Skeletal muscle satellite cell (primary cell): Measurements from ENCODE around the gene CSRP1.

Experiments
- H3K27me3 ChIP-seq: 2 replicates; pipeline ENCODE4 v1.7.0; 2013; ENCODE audit warnings: low read length; ENCODE audit not compliant: control insufficient read depth, insufficient read depth
- H3K36me3 ChIP-seq: 2 replicates; pipeline ENCODE4 v1.7.0; 2013; ENCODE audit warnings: mild to moderate bottlenecking, control low read depth, low read length; ENCODE audit not compliant: insufficient read depth
- H3K4me1 ChIP-seq: 2 replicates; pipeline ENCODE4 v1.7.0; 2013; ENCODE audit warnings: low read length; ENCODE audit not compliant: control insufficient read depth, insufficient read depth
- H3K4me2 ChIP-seq: 2 replicates; pipeline ENCODE4 v1.7.0; 2013; ENCODE audit warnings: mild to moderate bottlenecking, low read length
- H3K4me3 ChIP-seq: 2 replicates; pipeline ENCODE4 v1.7.0; 2013; ENCODE audit warnings: low read length
- H3K9ac ChIP-seq: 2 replicates; pipeline ENCODE4 v1.7.0; 2013; ENCODE audit warnings: mild to moderate bottlenecking, low read depth, low read length, moderate library complexity
- H3K9me3 ChIP-seq: replicated peaks from 2 replicates; pipeline ENCODE4 v1.7.0; 2013; ENCODE audit warnings: mild to moderate bottlenecking, control low read depth, low read length

The CSRP1 gene

DNA sequence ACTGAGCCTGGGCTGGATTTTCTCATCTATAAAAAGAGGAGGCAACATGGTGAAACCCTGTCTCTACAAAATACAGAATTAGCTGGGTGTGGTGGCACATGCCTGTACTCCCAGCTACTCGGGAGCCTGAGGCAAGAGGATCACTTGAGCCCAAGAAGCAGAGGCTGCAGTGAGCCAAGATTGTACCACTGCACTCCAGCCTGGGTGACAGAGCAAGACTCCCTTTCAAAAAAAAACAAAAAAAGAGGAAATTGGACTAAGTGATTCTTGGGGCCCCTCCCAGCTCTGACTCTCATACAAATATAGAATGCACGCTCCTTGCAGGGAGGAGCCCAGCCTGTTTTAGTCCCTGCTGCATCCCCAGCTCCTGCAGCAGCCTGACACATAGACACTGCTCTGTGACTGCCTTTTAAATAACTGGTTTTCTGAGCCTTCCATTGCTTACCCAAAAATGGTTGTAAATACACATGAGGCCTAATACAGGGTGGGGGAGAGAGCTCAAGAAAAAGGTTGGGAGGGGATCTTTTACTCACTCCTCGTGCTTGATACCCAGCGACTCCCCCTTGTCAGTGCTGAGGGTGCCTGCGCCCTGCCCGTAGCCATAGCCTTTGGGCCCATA is 17.2 kb downstream of the CSRP1 start:
- peak overlapping the region; percentile 52 for H3K9ac ChIP-seq
- H3K4me3 ChIP-seq, result no peak overlapping the region
- peaks cover 87% of the 10 kb centered on the region for H3K36me3 ChIP-seq
- H3K9me3 ChIP-seq, result no peaks in the 10 kb centered on the region
- peak overlapping the region; percentile 56 for H3K4me2 ChIP-seq
- no peaks in the 10 kb centered on the region for H3K27me3 ChIP-seq
- H3K4me1 ChIP-seq, result peaks cover 46% of the 10 kb centered on the region

- Histone ChIP-seq H3K27me3 (no peaks in the 10 kb centered on the region), H3K36me3 (peaks cover 87% of the 10 kb centered on the region), H3K4me3 (no peak overlapping the region), H3K4me1 (peaks cover 46% of the 10 kb centered on the region), H3K4me2 (peak overlapping the region; percentile 56), H3K9ac (peak overlapping the region; percentile 52), H3K9me3 (no peaks in the 10 kb centered on the region)
Measured at GRCh38 chr1:201488830-201489589, 17.9 kb downstream of the CSRP1 start.

DNA sequence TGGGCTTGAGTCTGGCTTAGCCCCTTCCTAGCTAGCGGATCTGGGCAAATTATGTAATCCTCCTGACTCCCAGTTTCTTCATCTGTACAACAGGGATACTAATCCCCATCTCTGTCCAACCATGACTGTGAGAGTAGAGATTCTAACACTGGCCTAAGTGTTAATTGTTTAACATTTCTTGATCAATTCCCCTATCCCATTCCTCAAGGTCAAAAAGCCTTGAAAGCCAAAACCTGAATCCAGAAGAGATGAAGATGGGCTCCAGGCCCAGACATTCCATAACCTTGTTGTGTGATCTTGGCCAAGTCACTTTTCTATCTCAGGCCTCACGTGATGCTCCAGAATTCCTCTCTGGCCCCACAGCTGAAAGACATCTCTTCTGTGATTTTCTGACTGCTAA is 19.2 kb downstream of the CSRP1 start:
- peaks cover 46% of the 10 kb centered on the region for H3K4me1 ChIP-seq
- no peak overlapping the region for H3K9ac ChIP-seq
- no peaks in the 10 kb centered on the region for H3K27me3 ChIP-seq
- H3K9me3 ChIP-seq, result no peaks in the 10 kb centered on the region
- H3K4me2 ChIP-seq, result no peak overlapping the region
- H3K4me3 ChIP-seq, result no peak overlapping the region
- peaks cover 85% of the 10 kb centered on the region for H3K36me3 ChIP-seq

- Histone ChIP-seq H3K9me3 (no peaks in the 10 kb centered on the region), H3K4me2 (no peak overlapping the region), H3K27me3 (no peaks in the 10 kb centered on the region), H3K4me1 (peaks cover 38% of the 10 kb centered on the region), H3K36me3 (peaks cover 74% of the 10 kb centered on the region), H3K9ac (peak overlapping the region; percentile 25), H3K4me3 (no peak overlapping the region)
Measured at GRCh38 chr1:201486187-201486586, 20.7 kb downstream of the CSRP1 start.

DNA sequence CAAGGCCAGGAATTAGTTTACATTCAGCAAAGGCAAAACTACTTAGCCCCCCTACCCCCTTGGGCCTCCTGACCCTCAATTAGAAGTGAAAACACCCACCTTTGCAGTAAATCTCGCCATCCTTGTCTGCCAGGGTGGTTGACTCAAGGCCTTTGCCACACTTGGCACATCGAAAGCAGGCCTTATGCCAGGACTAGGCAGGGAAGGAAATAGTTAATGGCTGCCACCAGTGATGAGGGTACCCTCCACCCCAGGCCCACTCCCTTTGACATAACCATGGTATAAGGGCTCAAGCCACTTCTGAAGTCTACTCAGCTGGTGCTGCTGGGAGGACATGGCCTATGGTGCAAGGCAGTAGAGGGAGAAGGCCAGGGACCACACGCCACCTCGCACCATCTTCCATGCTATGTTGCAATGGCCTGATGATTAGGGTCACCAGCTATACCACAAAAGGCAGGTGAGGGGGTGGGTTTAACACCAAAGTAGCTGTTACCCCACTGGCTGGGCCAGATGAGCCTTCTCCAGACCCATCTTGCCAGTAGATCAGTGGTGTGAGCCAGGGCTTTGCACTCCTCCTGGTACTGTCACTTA is 21.6 kb downstream of the CSRP1 start:
- H3K9ac ChIP-seq, result no peak overlapping the region
- peaks cover 71% of the 10 kb centered on the region for H3K36me3 ChIP-seq
- peaks cover 39% of the 10 kb centered on the region for H3K4me1 ChIP-seq
- no peak overlapping the region for H3K4me3 ChIP-seq
- H3K9me3 ChIP-seq, result no peaks in the 10 kb centered on the region
- H3K4me2 ChIP-seq, result no peak overlapping the region
- H3K27me3 ChIP-seq, result no peaks in the 10 kb centered on the region

DNA sequence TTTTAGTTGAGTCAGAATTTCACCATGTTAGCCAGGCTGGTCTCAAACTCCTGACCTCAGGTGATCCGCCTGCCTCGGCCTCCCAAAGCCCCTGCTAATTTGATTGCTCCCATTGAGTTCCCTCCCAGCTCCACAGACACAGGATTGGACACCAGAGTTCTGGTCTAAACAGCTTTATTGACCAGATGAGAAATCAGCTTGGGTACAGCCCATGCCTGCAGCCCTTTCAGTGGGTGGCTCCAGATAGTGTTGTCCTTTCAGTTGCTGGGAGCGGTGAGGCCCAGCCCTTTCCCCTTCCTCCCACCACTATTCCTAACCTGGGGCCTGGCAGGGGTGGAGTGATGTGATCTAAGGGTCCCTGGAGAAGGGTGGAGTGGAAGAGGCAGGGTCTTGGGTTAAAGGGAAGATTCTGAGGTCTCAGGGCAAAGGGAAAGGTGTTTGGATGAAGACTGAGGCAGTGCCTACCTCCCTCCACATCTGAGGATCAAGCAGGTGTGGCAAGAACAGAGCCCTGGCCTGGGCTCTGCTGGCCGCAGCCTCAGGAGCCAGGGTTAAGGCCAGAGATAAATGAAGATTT is 23.5 kb downstream of the CSRP1 start:
- H3K4me3 ChIP-seq, result no peak overlapping the region
- H3K9me3 ChIP-seq, result no peaks in the 10 kb centered on the region
- H3K27me3 ChIP-seq, result no peaks in the 10 kb centered on the region
- peaks cover 22% of the 10 kb centered on the region for H3K4me1 ChIP-seq
- peaks cover 59% of the 10 kb centered on the region for H3K36me3 ChIP-seq
- no peak overlapping the region for H3K4me2 ChIP-seq
- no peak overlapping the region for H3K9ac ChIP-seq

GRCh38 chr1:201482755-201483154 is 24.2 kb downstream of the CSRP1 start:
- H3K4me3 ChIP-seq, result no peak overlapping the region
- H3K4me1 ChIP-seq, result peaks cover 20% of the 10 kb centered on the region
- no peaks in the 10 kb centered on the region for H3K27me3 ChIP-seq
- peak overlapping the region; percentile 35 for H3K9ac ChIP-seq
- H3K36me3 ChIP-seq, result peaks cover 52% of the 10 kb centered on the region
- no peak overlapping the region for H3K4me2 ChIP-seq
- H3K9me3 ChIP-seq, result no peaks in the 10 kb centered on the region

GRCh38 chr1:201481761-201482493 is 25.0 kb downstream of the CSRP1 start:
- H3K27me3 ChIP-seq, result no peaks in the 10 kb centered on the region
- peaks cover 44% of the 10 kb centered on the region for H3K36me3 ChIP-seq
- peak overlapping the region; percentile 12 for H3K4me2 ChIP-seq
- H3K9me3 ChIP-seq, result no peaks in the 10 kb centered on the region
- H3K9ac ChIP-seq, result peak overlapping the region; percentile 35
- H3K4me1 ChIP-seq, result peaks cover 21% of the 10 kb centered on the region
- no peak overlapping the region for H3K4me3 ChIP-seq

DNA sequence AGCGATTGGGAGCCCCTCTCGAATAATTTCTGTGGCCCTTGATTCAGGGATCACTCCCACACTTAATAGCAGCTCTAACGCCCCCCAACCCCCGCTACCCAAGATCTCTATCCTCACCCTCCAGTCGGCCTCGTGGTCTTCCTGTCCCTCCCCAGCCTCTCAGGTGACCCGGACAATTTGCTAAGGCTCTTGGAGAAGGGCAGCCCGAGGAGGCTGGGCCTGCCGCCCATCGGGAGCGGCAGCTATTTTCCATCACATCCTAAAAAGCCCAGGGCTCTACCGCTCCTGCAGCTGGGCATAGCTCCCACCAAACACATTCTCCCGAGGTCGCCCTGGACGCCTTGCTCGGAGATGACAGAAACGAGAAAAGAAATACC is 25.9 kb downstream of the CSRP1 start:
- Histone ChIP-seq H3K9me3 (no peaks in the 10 kb centered on the region), H3K9ac (peak overlapping the region; percentile 76), H3K4me1 (peaks cover 24% of the 10 kb centered on the region), H3K36me3 (peaks cover 35% of the 10 kb centered on the region), H3K4me3 (peak overlapping the region; percentile 67), H3K4me2 (peak overlapping the region; percentile 85), H3K27me3 (no peaks in the 10 kb centered on the region)

DNA sequence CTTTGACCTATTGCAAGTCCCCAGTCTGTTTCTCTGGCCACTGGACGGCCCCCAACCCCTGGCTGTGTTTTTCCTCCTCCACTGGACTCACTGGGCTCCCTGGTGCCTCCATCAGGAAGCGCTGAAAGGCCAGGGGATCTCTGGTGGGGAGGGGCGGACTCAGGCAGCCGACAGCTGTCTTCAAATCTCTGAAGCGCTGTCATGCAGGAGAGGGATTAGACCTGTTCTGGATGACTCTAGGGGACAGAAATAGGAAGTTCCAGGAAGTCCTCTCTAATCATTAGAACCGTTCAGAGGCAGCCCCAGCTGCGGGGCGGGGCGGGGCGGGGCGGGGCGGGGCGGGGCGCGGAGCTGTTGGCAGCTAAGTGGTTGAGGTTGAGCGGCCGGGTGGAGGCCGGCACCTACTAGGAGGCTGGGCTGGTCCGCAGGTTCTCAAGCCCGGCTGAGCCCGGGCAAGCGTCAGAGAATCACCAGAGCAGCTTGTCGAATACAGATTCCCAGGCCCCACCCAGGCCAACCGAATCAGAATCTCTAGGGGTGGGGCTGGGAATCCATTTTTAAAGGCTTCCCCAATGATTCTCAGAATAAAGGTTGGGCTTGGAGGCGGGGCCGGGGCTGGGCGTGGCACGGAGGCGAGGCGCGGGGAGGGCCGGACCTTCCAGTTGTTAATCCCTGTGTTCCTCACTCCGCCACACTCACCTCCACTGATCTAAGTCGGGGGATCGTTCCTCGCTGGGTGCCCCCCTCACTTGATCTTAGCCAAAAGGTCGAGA is 26.5 kb downstream of the CSRP1 start:
- Histone ChIP-seq H3K27me3 (no peaks in the 10 kb centered on the region), H3K4me1 (peaks cover 28% of the 10 kb centered on the region), H3K9ac (peak overlapping the region; percentile 76), H3K36me3 (peaks cover 29% of the 10 kb centered on the region), H3K9me3 (no peaks in the 10 kb centered on the region), H3K4me2 (peak overlapping the region; percentile 85), H3K4me3 (peak overlapping the region; percentile 67)
